Astrocyte of the spinal cord (primary cell): ENCODE data around the gene ACTL9.

Experiments
- DNase-seq: peaks from one replicate; pipeline ENCODE4 v3.0.0; 2011; ENCODE audit warnings: low read depth, low spot score
- H3K4me3 ChIP-seq: 2 replicates; pipeline ENCODE4 v1.5.1; 2011; ENCODE audit warnings: low read depth, mild to moderate bottlenecking, low read length, moderate library complexity
- in situ Hi-C: cut with HindIII; loops from 2 replicates; pipeline ENCODE4 v1.10.0; 2017; ENCODE audit warnings: low sequenced_read_pairs
- TF ChIP-seq, protein P1 (sequence below): IDR thresholded peaks from 2 replicates; pipeline ENCODE4 v1.5.1; 2012; ENCODE audit warnings: low read depth, mild to moderate bottlenecking, low read length, inconsistent platforms

ACTL9 gene

GRCh38 chr19:8663920-8664670, 34.5 kb downstream of the ACTL9 start:
- in situ Hi-C loops: no loop called here
- TF ChIP-seq, protein P1, sequence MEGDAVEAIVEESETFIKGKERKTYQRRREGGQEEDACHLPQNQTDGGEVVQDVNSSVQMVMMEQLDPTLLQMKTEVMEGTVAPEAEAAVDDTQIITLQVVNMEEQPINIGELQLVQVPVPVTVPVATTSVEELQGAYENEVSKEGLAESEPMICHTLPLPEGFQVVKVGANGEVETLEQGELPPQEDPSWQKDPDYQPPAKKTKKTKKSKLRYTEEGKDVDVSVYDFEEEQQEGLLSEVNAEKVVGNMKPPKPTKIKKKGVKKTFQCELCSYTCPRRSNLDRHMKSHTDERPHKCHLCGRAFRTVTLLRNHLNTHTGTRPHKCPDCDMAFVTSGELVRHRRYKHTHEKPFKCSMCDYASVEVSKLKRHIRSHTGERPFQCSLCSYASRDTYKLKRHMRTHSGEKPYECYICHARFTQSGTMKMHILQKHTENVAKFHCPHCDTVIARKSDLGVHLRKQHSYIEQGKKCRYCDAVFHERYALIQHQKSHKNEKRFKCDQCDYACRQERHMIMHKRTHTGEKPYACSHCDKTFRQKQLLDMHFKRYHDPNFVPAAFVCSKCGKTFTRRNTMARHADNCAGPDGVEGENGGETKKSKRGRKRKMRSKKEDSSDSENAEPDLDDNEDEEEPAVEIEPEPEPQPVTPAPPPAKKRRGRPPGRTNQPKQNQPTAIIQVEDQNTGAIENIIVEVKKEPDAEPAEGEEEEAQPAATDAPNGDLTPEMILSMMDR: no peak
- no peak for DNase-seq
- H3K4me3 ChIP-seq: no peak overlapping the region

- no peak for DNase-seq
- in situ Hi-C loops: no loop called here
- no peak overlapping the region for H3K4me3 ChIP-seq
- TF ChIP-seq, protein P1: no peak
These were observed 36.3 kb downstream of the ACTL9 start for GRCh38 chr19:8662263-8662662.

- TF ChIP-seq, protein P1: no peak
- no peak for DNase-seq
- in situ Hi-C loops: no loop called here
- H3K4me3 ChIP-seq: no peak overlapping the region
These were observed 38.7 kb downstream of the ACTL9 start for GRCh38 chr19:8659905-8660304.

- in situ Hi-C loops: no loop called here
- DNase-seq: no peak
- H3K4me3 ChIP-seq: no peak overlapping the region
- TF ChIP-seq, protein P1: no peak
These were observed 40.7 kb downstream of the ACTL9 start for GRCh38 chr19:8657869-8658268.

GRCh38 chr19:8655340-8655709, 43.3 kb downstream of the ACTL9 start:
- no peak overlapping the region for H3K4me3 ChIP-seq
- in situ Hi-C loops: no loop called here
- TF ChIP-seq, protein P1: no peak
- DNase-seq: no peak

DNA sequence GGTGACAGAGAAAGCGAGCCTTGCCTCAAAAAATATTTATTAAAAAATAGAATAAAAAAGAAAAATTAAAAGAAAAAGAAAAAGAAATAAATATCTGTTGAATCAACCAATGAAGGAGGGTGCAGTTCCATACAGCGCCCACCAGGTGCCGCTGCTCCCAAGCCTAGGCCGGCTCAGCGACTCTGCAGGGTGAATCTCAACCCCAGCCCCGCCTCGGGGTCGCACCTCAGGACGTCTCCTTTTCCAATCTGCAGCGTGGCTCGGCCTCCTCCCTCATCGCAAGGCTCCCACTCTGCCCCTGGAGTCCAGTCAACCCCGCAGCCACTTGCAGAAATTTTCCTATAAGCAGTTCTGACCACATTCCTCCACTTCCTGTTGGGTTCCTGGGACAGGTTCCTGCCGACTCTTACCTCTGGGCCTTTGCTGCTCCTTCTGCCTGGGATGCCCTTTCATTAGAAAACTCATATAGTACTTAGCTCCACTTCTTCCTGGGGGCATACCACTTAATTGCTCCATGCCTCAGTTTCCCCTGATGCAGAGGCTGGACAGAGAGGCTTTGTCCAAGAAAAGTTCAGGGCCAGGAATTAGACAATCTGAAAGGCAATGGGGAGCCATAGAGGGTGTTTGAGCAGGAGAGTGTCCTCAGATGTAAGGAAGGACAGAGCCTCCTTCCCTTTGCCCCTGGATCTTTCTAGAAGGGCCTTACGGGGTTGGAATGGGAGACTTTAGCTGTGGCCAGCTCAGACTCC, 43.8 kb downstream of the ACTL9 start:
- TF ChIP-seq, protein P1: peak; percentile 98
- peak; percentile 35 for DNase-seq
- in situ Hi-C loops: no loop called here
- H3K4me3 ChIP-seq: no peak overlapping the region
